Retinal pigment epithelial cell (primary cell): ENCODE measurements around the gene CCNY.

Source experiments
- DNase-seq: peaks from one replicate; pipeline ENCODE4 v3.0.0-alpha.2; 2010; ENCODE audit warnings: low read depth
- H3K4me3 ChIP-seq: 2 replicates; pipeline ENCODE4 v1.5.1; 2011; ENCODE audit warnings: mild to moderate bottlenecking, low read length, control low read depth, moderate library complexity
- TF ChIP-seq, protein P1 (sequence below): conservative IDR thresholded peaks from 2 replicates; pipeline ENCODE4 v1.5.1; 2011; ENCODE audit warnings: low read depth, low read length, control low read depth, inconsistent platforms

CCNY gene

GRCh38 chr10:35542303-35542702, 206.0 kb downstream of the CCNY start:
- TF ChIP-seq, protein P1, sequence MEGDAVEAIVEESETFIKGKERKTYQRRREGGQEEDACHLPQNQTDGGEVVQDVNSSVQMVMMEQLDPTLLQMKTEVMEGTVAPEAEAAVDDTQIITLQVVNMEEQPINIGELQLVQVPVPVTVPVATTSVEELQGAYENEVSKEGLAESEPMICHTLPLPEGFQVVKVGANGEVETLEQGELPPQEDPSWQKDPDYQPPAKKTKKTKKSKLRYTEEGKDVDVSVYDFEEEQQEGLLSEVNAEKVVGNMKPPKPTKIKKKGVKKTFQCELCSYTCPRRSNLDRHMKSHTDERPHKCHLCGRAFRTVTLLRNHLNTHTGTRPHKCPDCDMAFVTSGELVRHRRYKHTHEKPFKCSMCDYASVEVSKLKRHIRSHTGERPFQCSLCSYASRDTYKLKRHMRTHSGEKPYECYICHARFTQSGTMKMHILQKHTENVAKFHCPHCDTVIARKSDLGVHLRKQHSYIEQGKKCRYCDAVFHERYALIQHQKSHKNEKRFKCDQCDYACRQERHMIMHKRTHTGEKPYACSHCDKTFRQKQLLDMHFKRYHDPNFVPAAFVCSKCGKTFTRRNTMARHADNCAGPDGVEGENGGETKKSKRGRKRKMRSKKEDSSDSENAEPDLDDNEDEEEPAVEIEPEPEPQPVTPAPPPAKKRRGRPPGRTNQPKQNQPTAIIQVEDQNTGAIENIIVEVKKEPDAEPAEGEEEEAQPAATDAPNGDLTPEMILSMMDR: no peak
- DNase-seq: no peak
- no peak overlapping the region for H3K4me3 ChIP-seq

DNA sequence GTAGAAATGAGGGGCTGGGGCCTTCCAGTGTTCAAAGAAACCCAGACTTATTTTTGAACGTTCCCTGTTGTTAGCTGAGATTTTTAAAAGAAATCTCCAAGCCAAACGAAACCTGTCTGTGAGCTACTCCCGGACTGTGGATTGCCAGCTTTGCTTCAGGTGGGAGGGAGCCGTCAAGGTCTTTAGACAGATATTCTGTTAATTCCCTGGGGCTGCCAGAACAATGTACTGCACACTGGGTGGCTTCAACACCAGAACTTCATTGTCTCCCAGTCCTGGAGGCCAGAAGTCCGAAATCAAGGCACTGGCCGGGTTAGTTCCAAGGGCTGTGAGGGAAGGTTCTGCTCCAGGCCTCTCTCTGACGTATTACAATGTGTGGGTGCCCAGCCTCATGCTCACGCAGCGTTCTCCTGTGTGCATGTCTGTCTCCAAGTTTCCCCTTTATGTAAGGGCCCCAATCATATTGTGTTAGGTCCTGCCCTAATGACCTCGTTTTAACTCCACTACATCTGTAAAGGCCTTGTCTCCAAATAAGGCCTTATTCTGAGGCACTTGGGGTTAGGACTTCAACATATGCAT, 208.9 kb downstream of the CCNY start:
- TF ChIP-seq, protein P1: no peak
- DNase-seq: no peak
- no peak overlapping the region for H3K4me3 ChIP-seq

DNA sequence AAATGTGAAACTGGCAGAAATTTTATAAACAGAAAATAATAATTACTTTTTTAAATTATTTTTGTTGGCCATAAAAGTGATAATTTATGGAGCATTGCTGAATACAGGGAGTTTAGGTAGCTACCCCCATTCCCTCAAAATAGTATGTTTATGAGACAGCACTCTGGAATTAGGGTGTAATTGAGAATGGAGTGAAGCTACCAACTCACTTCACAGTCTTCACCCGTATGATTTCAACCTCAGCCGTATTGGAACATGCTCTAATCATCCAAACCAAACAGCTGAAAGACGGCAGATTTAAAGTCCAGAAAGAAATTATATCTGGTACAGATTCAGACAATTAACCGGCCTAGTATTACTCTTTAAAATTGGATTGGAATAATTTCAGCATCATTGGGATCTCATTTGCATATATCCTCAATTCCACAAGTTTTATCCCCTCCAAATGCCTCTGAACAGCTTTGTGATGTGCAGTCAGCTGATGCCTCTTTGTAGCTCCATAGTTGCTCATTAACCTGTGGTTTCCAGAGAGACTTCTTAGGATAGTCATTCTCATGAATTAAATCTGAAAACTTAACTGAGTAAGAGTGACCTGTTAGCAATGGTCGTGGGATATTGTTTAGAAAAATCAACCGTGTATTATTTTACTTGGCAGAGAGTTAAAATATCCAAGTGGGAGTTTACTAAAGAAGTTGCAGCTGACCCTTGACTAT, 209.7 kb downstream of the CCNY start:
- peak; percentile 18 for DNase-seq
- H3K4me3 ChIP-seq: no peak overlapping the region
- TF ChIP-seq, protein P1: no peak

DNA sequence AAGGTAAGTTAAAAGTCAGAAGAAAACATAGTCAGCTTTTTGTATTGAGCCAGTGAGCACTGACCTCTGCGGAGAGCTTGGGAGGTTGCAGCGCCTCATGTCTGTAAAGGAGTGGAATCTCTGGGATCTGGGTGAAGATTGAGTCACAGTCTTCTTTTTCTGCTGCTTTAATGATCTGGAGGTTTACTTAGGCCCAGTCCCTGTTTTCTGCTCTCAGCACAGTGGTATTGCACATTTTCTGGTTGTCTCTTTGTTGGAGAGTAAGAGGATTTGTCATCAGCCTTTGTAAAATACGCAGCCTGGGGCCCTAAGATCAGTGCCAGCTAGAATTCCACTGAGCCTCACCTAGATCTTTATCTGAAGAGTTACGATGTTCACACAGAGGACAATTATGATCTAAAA, 210.5 kb downstream of the CCNY start:
- TF ChIP-seq, protein P1: peak; percentile 16
- no peak overlapping the region for H3K4me3 ChIP-seq

GRCh38 chr10:35552650-35553342, 216.5 kb downstream of the CCNY start:
- no peak for DNase-seq
- no peak overlapping the region for H3K4me3 ChIP-seq
- TF ChIP-seq, protein P1: no peak

More for the DNA sequence above, 210.5 kb downstream of the CCNY start:
- DNase-seq: peak; percentile 29

- no peak overlapping the region for H3K4me3 ChIP-seq
- no peak for DNase-seq
- TF ChIP-seq, protein P1: no peak
These were observed 217.7 kb downstream of the CCNY start for GRCh38 chr10:35554036-35554435.
